WERI-Rb-1 (cell line): Measurements from ENCODE around the gene BMPR2.

Experiments used
- DNase-seq: peaks from one replicate; pipeline ENCODE4 v3.0.0-alpha.2; 2020
- H3K27ac ChIP-seq: fragments of 250-450 bp; sonication (Bioruptor Pico); 2 replicates; pipeline ENCODE4 v1.5.1; 2020; ENCODE audit warnings: mild to moderate bottlenecking, moderate library complexity
- H3K27me3 ChIP-seq: fragments of 250-450 bp; sonication (Bioruptor Pico); 2 replicates; pipeline ENCODE4 v1.5.1; 2021; ENCODE audit warnings: mild to moderate bottlenecking, low read depth, moderate library complexity; ENCODE audit not compliant: insufficient read depth, severe bottlenecking
- H3K36me3 ChIP-seq: fragments of 250-450 bp; sonication (Bioruptor Pico); 2 replicates; pipeline ENCODE4 v1.5.1; 2020; ENCODE audit warnings: mild to moderate bottlenecking, moderate library complexity
- H3K4me3 ChIP-seq: 2 replicates; pipeline ENCODE4 v1.5.1; 2011; ENCODE audit warnings: low read depth, mild to moderate bottlenecking, control low read depth, low read length
- H3K9me3 ChIP-seq: fragments of 250-450 bp; sonication (Bioruptor Pico); 2 replicates; pipeline ENCODE4 v1.5.1; 2021; ENCODE audit warnings: mild to moderate bottlenecking, moderate library complexity; ENCODE audit not compliant: severe bottlenecking
- CTCF ChIP-seq: IDR thresholded peaks from 2 replicates; pipeline ENCODE4 v1.5.1; 2011; ENCODE audit warnings: low read depth, mild to moderate bottlenecking, control low read depth, inconsistent platforms, low read length

The BMPR2 gene

GRCh38 chr2:202479090-202479489 lies 103.0 kb downstream of the BMPR2 start:
- TF ChIP-seq CTCF, result no peak
- Histone ChIP-seq H3K4me3 (no peak overlapping the region), H3K9me3 (no peaks in the 10 kb centered on the region)

GRCh38 chr2:202479610-202480009 lies 103.5 kb downstream of the BMPR2 start:
- no peak overlapping the region for H3K4me3 ChIP-seq
- peaks cover 4% of the 10 kb centered on the region; the same call in 1 of the 2 replicates for H3K36me3 ChIP-seq
- no peak for TF ChIP-seq CTCF
- no peak overlapping the region for H3K27ac ChIP-seq
- H3K9me3 ChIP-seq, result no peaks in the 10 kb centered on the region
- DNase-seq, result no peak
- no peaks in the 10 kb centered on the region for H3K27me3 ChIP-seq

More at GRCh38 chr2:202479090-202479489, 103.0 kb downstream of the BMPR2 start:
- no peak for DNase-seq
- Histone ChIP-seq H3K27me3 (no peaks in the 10 kb centered on the region), H3K27ac (no peak overlapping the region), H3K36me3 (peaks cover 4% of the 10 kb centered on the region; the same call in 1 of the 2 replicates)

- no peak for TF ChIP-seq CTCF
- Histone ChIP-seq H3K27me3 (no peaks in the 10 kb centered on the region), H3K27ac (no peak overlapping the region), H3K36me3 (peaks cover 7% of the 10 kb centered on the region), H3K9me3 (no peaks in the 10 kb centered on the region), H3K4me3 (no peak overlapping the region)
- DNase-seq, result no peak
Measured at GRCh38 chr2:202486351-202486750, 110.2 kb downstream of the BMPR2 start.

GRCh38 chr2:202488671-202489070 lies 112.5 kb downstream of the BMPR2 start:
- H3K4me3 ChIP-seq, result no peak overlapping the region
- no peaks in the 10 kb centered on the region for H3K9me3 ChIP-seq
- H3K27me3 ChIP-seq, result no peaks in the 10 kb centered on the region
- peaks cover 5% of the 10 kb centered on the region for H3K36me3 ChIP-seq
- no peak for DNase-seq
- no peak overlapping the region for H3K27ac ChIP-seq
- TF ChIP-seq CTCF, result no peak

- TF ChIP-seq CTCF, result no peak
- H3K27me3 ChIP-seq, result no peaks in the 10 kb centered on the region
- H3K36me3 ChIP-seq, result peaks cover 5% of the 10 kb centered on the region
- H3K27ac ChIP-seq, result no peak overlapping the region
- no peaks in the 10 kb centered on the region for H3K9me3 ChIP-seq
- H3K4me3 ChIP-seq, result no peak overlapping the region
- no peak for DNase-seq
Measured at GRCh38 chr2:202490479-202490878, 114.4 kb downstream of the BMPR2 start.

GRCh38 chr2:202491514-202491913 lies 115.4 kb downstream of the BMPR2 start:
- Histone ChIP-seq H3K27me3 (no peaks in the 10 kb centered on the region), H3K4me3 (no peak overlapping the region), H3K9me3 (no peaks in the 10 kb centered on the region), H3K27ac (no peak overlapping the region), H3K36me3 (peaks cover 5% of the 10 kb centered on the region)
- no peak for TF ChIP-seq CTCF
- DNase-seq, result no peak
